K562 (cell line): ENCODE results near the gene MAP3K14. TPM values are rescaled to one million over a fixed set of nuclear protein-coding genes. Genes with fewer than 3 reads are reported as not detected.

Source experiments
- BACH1 ChIP-seq: fragments of 200-800 bp; sonication (Bioruptor generic); IDR thresholded peaks from 2 replicates; pipeline ENCODE4 v1.6.1; 2016; ENCODE audit warnings: missing genetic modification characterization, missing compliant biosample characterization
- BCLAF1 ChIP-seq, 2 experiments: fragments of 450-650 bp in 1 of 2; IDR thresholded peaks; 2 replicates each; pipeline ENCODE4 v1.6.1; 2011 to 2017; ENCODE audit warnings: low read depth in 2 of 2, antibody characterized with exemption in 1 of 2, borderline replicate concordance in 1 of 2, low read length in 1 of 2, mild to moderate bottlenecking in 1 of 2, mixed read lengths in 1 of 2; ENCODE audit not compliant: control insufficient read depth in 1 of 2
- CCNT2 ChIP-seq: IDR thresholded peaks from 2 replicates; pipeline ENCODE4 v1.6.1; 2011; ENCODE audit warnings: borderline replicate concordance, low read depth, mild to moderate bottlenecking, moderate library complexity, mixed read lengths, low read length; ENCODE audit not compliant: insufficient read length; ENCODE audit errors: extremely low read depth
- CEBPB ChIP-seq: fragments of 450-650 bp; IDR thresholded peaks from 2 replicates; pipeline ENCODE4 v1.6.1; 2016; ENCODE audit warnings: missing genetic modification characterization, missing compliant biosample characterization
- CREM ChIP-seq: IDR thresholded peaks from 2 replicates; pipeline ENCODE4 v1.6.1; 2014; ENCODE audit warnings: antibody characterized with exemption, low read depth
- DPF2 ChIP-seq: fragments of 450-650 bp; IDR thresholded peaks from 2 replicates; pipeline ENCODE4 v1.6.1; 2016
- ELF2 ChIP-seq: fragments of 250-450 bp; sonication (Bioruptor Pico); IDR thresholded peaks from 2 replicates; pipeline ENCODE4 v1.5.0; 2021; ENCODE audit warnings: mild to moderate bottlenecking
- GATA2 ChIP-seq: sonication (generic); formaldehyde crosslinking; IDR thresholded peaks from 2 replicates; pipeline ENCODE4 v1.4.0; 2020; ENCODE audit warnings: mild to moderate bottlenecking, missing genetic modification reagents
- HDAC1 ChIP-seq, 2 experiments: fragments of 450-650 bp; IDR thresholded peaks; 2 replicates each; pipeline ENCODE4 v1.6.1; 2016 to 2017; ENCODE audit warnings: inconsistent platforms in 1 of 2, mild to moderate bottlenecking in 1 of 2, moderate library complexity in 1 of 2
- LEF1 ChIP-seq: fragments of 450-650 bp; IDR thresholded peaks from 2 replicates; pipeline ENCODE4 v1.6.1; 2016; ENCODE audit warnings: mild to moderate bottlenecking
- MAFF ChIP-seq: IDR thresholded peaks from 2 replicates; pipeline ENCODE4 v1.6.1; 2012; ENCODE audit warnings: low read length, improper control_type of control experiment
- MAFG ChIP-seq: fragments of 450-650 bp; conservative IDR thresholded peaks from 2 replicates; pipeline ENCODE4 v1.6.1; 2016; ENCODE audit warnings: missing genetic modification characterization, missing compliant biosample characterization
- MEIS2 ChIP-seq: fragments of 450-650 bp; IDR thresholded peaks from 2 replicates; pipeline ENCODE4 v1.6.1; 2014; ENCODE audit warnings: mild to moderate bottlenecking; ENCODE audit not compliant: partially characterized antibody
- NEUROD1 ChIP-seq: fragments of 150-350 bp; IDR thresholded peaks from 2 replicates; pipeline ENCODE4 v1.6.1; 2014; ENCODE audit warnings: borderline replicate concordance, low read length, low read depth; ENCODE audit not compliant: partially characterized antibody
- PHF21A ChIP-seq: fragments of 450-650 bp; IDR thresholded peaks from 2 replicates; pipeline ENCODE4 v1.6.1; 2017; ENCODE audit warnings: low read depth, borderline replicate concordance
- RCOR1 ChIP-seq, 2 experiments: IDR thresholded peaks; 2 replicates each; pipeline ENCODE4 v1.6.1; 2012; ENCODE audit warnings: low read depth in 2 of 2, low read length in 2 of 2, borderline replicate concordance in 1 of 2, improper control_type of control experiment in 1 of 2
- SMARCC2 ChIP-seq: fragments of 450-650 bp; IDR thresholded peaks from 2 replicates; pipeline ENCODE4 v1.6.1; 2017; ENCODE audit warnings: antibody characterized with exemption, moderate library complexity, mild to moderate bottlenecking, low read depth
- SMARCE1 ChIP-seq: fragments of 450-650 bp; IDR thresholded peaks from 2 replicates; pipeline ENCODE4 v1.7.1; 2016; ENCODE audit warnings: mild to moderate bottlenecking
- SNIP1 ChIP-seq: fragments of 450-650 bp; IDR thresholded peaks from 2 replicates; pipeline ENCODE4 v1.7.1; 2017; ENCODE audit warnings: low read depth, mild to moderate bottlenecking
- TEAD2 ChIP-seq: fragments of 450-650 bp; IDR thresholded peaks from 2 replicates; pipeline ENCODE4 v1.6.1; 2016; ENCODE audit warnings: missing genetic modification characterization, control low read depth, missing compliant biosample characterization
- TEAD4 ChIP-seq, 2 experiments: sonication (generic) in 1 of 2; formaldehyde crosslinking in 1 of 2; IDR thresholded peaks; 2 replicates each; pipeline versions ENCODE4 v1.6.1 to v1.8.0; 2012 to 2022; ENCODE audit warnings: borderline replicate concordance in 1 of 2, inconsistent platforms in 1 of 2, low read length in 1 of 2, mild to moderate bottlenecking in 1 of 2, missing genetic modification reagents in 1 of 2
- UBTF ChIP-seq, 2 experiments: IDR thresholded peaks; 2 replicates each; pipeline ENCODE4 v1.6.1; 2012; ENCODE audit warnings: improper control_type of control experiment in 2 of 2, low read depth in 2 of 2, low read length in 2 of 2, borderline replicate concordance in 1 of 2
- ZNF124 ChIP-seq: sonication (generic); formaldehyde crosslinking; IDR thresholded peaks from 2 replicates; pipeline ENCODE4 v1.8.1; 2022; ENCODE audit warnings: missing genetic modification reagents
- polyA plus RNA-seq, 8 experiments: library from polyadenylated mRNA; depleted of rRNA in 4 of 8; stranded (reverse) in 5 of 8; unstranded in 3 of 8; fragments of >200 nt; fragmentation: Nextera tagmentation in 2 of 8; fragmentation: Illumina TruSeq in 1 of 8; extraction: Ambion mirVana in 2 of 8; extraction: Trizol in 1 of 8; gene quantifications; 2 replicates each; pipeline versions ENCODE4 v1.2.1 to v1.2.3, GENCODE V29; 2011 to 2014; ENCODE audit warnings: inconsistent platforms in 1 of 8, missing spikeins in 1 of 8
- total RNA-seq, 7 experiments: library from RNA; depleted of rRNA in 6 of 7; stranded (reverse); fragments of >200 nt in 6 of 7; fragmentation: Illumina TruSeq in 2 of 7; extraction: Trizol in 2 of 7; gene quantifications; 2 replicates each; pipeline versions ENCODE4 v1.2.1 to v1.2.3, GENCODE V29; 2011 to 2021; ENCODE audit warnings: low replicate concordance in 1 of 7

The MAP3K14 gene
- total and polyA plus RNA-seq, 9 of the 15 experiments (the other 6 are each of a cell fraction or from before 2014, with no cell fraction given): 0.45 to 8.7 (median 3.2) TPM

GRCh38 chr17:45320931-45321461 lies 4.2 kb upstream of the MAP3K14 start (continued):
- peak; percentile 74; the same call in 1 of the 2 replicates for TF ChIP-seq SMARCC2
- TF ChIP-seq RCOR1 (IDR thresholded peaks at IDR 0.05; ENCODE audit: borderline replicate concordance in 1 of 2, low read depth in 2 of 2, low read length in 2 of 2): peak in 1 of 2 experiments; percentile 86; a peak in 2 of 4 replicates
- no peak for TF ChIP-seq ZNF124 (CRISPR knock-in tag)
- peak; percentile 69 for TF ChIP-seq TEAD4 (IDR thresholded peaks at IDR 0.05; ENCODE audit: low read length)
- TF ChIP-seq TEAD4 (CRISPR knock-in tag; IDR thresholded peaks at IDR 0.05; ENCODE audit: borderline replicate concordance): no peak
- TF ChIP-seq SNIP1: no peak
- TF ChIP-seq MEIS2: peak; percentile 51
- TF ChIP-seq MAFG: peak; percentile 93
- peak; percentile 93 for TF ChIP-seq DPF2
- no peak for TF ChIP-seq ELF2
- no peak for TF ChIP-seq TEAD2 (tag)
- 0 out of 2 replicates have a peak, but pooled peaks have one; percentile 35 for TF ChIP-seq PHF21A
- no peak for TF ChIP-seq CCNT2
- TF ChIP-seq LEF1: peak; percentile 55; the same call in 1 of the 2 replicates
- TF ChIP-seq GATA2 (CRISPR knock-in tag): peak; percentile 68; the same call in 1 of the 2 replicates
- TF ChIP-seq SMARCE1: peak; percentile 96
- TF ChIP-seq CREM: 0 out of 2 replicates have a peak, but pooled peaks have one; percentile 14
- peak; percentile 81 for TF ChIP-seq MAFF
- TF ChIP-seq CEBPB (tag): no peak
- peak; percentile 79; the same call in 1 of the 2 replicates for TF ChIP-seq BACH1 (tag)
- peak; percentile 34 for TF ChIP-seq NEUROD1
- 0 out of 4 replicates have a peak, but pooled peaks of 1 of the 2 experiments have one; percentile 32 for TF ChIP-seq UBTF (IDR thresholded peaks at IDR 0.05; ENCODE audit: borderline replicate concordance in 1 of 2, low read depth in 2 of 2, low read length in 2 of 2)
- TF ChIP-seq BCLAF1 (IDR thresholded peaks at IDR 0.05; ENCODE audit: borderline replicate concordance in 1 of 2, control insufficient read depth in 1 of 2, low read depth in 2 of 2, low read length in 1 of 2): no peak
- TF ChIP-seq HDAC1 (IDR thresholded peaks at IDR 0.05): peak in 1 of 2 experiments; percentile 51; a peak in 1 of 4 replicates
